Large intestine (tissue), 3 donors: ENCODE results near the gene NR2C2AP. TPM values are rescaled to one million over a fixed set of nuclear protein-coding genes. Genes with fewer than 3 reads are reported as not detected.

Experiments used
- DNase-seq, 2 donors: peaks; one replicate each; pipeline versions ENCODE4 v3.0.0 to v3.0.0-alpha.2; 2013
- H3K27ac ChIP-seq: one replicate; pipeline ENCODE4 v1.5.1; 2013; ENCODE audit warnings: low read length
- H3K27me3 ChIP-seq: 2 replicates; pipeline ENCODE4 v1.6.1; 2013; ENCODE audit warnings: low read length; ENCODE audit not compliant: control insufficient read depth, insufficient read depth
- H3K36me3 ChIP-seq: 2 replicates; pipeline ENCODE4 v1.6.1; 2013; ENCODE audit warnings: low read length; ENCODE audit not compliant: control insufficient read depth, insufficient read depth
- H3K4me1 ChIP-seq: one replicate; pipeline ENCODE4 v1.6.1; 2013; ENCODE audit warnings: low read length; ENCODE audit not compliant: control insufficient read depth, insufficient read depth
- H3K4me3 ChIP-seq: one replicate; pipeline ENCODE4 v1.5.1; 2013; ENCODE audit warnings: low read length
- H3K9me3 ChIP-seq: one replicate; pipeline ENCODE4 v1.6.1; 2013; ENCODE audit warnings: mild to moderate bottlenecking, low read depth, low read length, moderate library complexity; ENCODE audit not compliant: control insufficient read depth
- WGBS: methylation state at CpG from one replicate; pipeline ENCODE4 v1.1.5; 2013; ENCODE audit warnings: low lambda C conversion rate; ENCODE audit not compliant: insufficient coverage; 5-methylcytosine and 5-hydroxymethylcytosine counted together
- polyA plus RNA-seq: library from polyadenylated mRNA; unstranded; fragments of 120-200 nt; gene quantifications from one replicate; pipeline ENCODE4 v1.2.1, GENCODE V29; 2013

The NR2C2AP gene
- polyA plus RNA-seq, 1 donor = 17.4 TPM

DNA sequence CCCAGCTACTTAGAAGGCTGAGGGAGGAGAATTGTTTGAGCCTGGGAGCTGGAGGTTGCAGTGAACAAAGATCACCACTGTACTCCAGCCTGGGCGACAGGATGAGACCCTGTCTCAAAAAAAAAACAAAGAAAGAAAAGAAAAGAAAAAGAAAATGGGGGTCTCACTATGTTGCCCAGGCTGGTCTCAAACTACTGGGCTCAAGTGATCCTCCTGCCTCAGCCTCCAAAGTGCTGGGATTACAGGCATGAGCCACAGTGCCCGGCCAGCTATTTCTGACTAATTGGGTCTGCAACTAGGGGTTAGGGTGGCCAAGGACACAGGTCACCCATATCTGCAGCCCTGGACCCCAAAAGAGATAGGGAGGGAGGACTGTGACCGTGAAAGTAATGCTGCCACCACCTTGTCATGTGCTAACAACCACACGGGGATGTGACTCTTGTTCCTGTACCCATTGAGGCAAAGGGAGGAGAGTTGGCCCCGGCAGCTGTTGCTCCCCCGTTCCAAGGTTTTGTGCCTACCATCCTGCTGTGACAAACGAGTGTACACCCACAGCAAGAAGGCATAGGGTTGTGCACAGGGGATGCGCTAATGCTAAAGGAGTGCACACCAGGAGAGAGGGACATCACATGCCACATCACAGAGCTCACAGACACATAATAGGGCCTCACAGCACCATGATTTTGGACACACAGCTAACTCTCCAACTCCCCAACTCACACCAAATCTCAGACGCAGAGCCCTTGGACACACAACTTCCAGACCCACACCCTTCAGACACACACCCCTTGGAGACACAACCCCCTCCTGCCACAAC, 33.8 kb downstream of the NR2C2AP start:
- Histone ChIP-seq H3K4me1 (peaks cover 3% of the 10 kb centered on the region), H3K27me3 (peaks cover 4% of the 10 kb centered on the region), H3K9me3 (no peaks in the 10 kb centered on the region), H3K4me3 (no peak overlapping the region), H3K36me3 (no peaks in the 10 kb centered on the region), H3K27ac (no peak overlapping the region)
- DNase-seq = no peak
- WGBS = no CpG with 5 or more reads among the region's 9 CpGs

DNA sequence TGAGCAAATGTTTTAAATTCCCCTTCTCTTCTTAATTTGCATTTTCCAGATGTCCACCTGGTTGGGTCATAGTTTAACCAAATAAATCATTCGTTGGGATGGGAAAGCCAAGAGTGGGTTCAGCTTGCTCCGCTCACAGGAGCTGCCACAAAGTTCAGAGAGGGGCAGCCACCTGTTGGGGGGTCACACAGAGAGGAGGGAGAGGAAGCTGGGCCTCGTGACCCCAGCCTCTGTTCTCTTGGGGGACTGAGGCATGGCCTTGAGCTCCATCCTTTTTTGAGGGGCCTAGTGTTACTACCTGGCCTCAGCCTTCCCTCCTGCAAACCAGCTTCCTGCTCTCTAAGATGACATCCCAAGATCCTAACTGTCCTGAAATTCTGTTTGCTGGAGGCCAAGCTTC, 35.6 kb downstream of the NR2C2AP start:
- H3K9me3 ChIP-seq = no peaks in the 10 kb centered on the region
- H3K4me1 ChIP-seq = peaks cover 3% of the 10 kb centered on the region
- peaks cover 4% of the 10 kb centered on the region for H3K27me3 ChIP-seq
- H3K36me3 ChIP-seq = no peaks in the 10 kb centered on the region
- no peak for DNase-seq
- H3K27ac ChIP-seq = no peak overlapping the region
- H3K4me3 ChIP-seq = no peak overlapping the region
- no CpG with 5 or more reads among the region's 3 CpGs for WGBS

DNA sequence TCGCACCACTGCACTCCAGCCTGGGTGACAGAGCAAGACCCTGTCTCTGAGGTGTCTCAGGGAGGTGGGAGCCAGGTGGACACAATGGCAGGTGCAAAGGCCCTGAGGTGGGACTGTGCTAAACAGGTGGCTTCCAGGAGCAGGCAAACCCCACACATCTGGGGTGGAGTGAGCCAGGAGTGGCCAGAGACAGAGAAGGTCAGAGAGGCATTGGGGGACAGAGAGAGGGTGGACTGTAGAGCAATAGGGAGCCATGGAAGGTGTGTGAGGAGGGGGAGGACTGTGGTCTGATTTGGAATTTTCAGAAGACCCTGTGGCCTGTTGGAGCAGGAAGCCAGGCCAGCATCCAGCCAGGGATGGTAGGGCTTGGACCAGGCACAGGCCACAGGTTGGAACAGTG, 37.8 kb downstream of the NR2C2AP start:
- no peaks in the 10 kb centered on the region for H3K36me3 ChIP-seq
- no peak overlapping the region for H3K4me3 ChIP-seq
- WGBS = no CpG with 5 or more reads among the region's 1 CpG
- H3K27me3 ChIP-seq = peaks cover 4% of the 10 kb centered on the region
- peaks cover 3% of the 10 kb centered on the region for H3K9me3 ChIP-seq
- no peak overlapping the region for H3K27ac ChIP-seq
- H3K4me1 ChIP-seq = peaks cover 3% of the 10 kb centered on the region
- no peak for DNase-seq

DNA sequence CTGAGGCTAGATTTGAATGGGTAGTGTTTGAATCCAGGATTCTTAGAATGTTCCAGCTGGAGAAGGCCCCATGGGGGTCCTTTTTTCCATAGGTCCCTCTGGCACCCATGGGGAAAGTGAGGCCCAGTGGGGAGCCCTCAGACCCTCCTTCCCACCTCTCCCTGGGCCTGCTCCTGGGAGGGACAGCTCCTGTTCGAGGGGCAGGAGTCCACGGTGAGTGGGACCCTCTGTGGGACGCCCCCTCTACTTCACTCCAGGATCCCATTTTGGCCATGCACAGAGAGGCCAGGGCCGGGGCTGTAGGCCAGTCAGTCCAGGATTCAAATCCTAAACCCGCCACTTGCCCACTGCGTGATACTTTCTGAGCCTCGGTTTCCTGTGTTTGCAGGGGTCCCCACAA, 40.7 kb downstream of the NR2C2AP start:
- Histone ChIP-seq H3K4me1 (no peaks in the 10 kb centered on the region), H3K4me3 (no peak overlapping the region), H3K36me3 (no peaks in the 10 kb centered on the region), H3K27ac (no peak overlapping the region), H3K27me3 (no peaks in the 10 kb centered on the region), H3K9me3 (peaks cover 3% of the 10 kb centered on the region)
- DNase-seq = no peak
- 100% methylated on average over 3 of the region's 7 CpGs for WGBS

GRCh38 chr19:19160461-19161035, 42.7 kb downstream of the NR2C2AP start:
- Histone ChIP-seq H3K4me3 (no peak overlapping the region), H3K27ac (no peak overlapping the region), H3K27me3 (no peaks in the 10 kb centered on the region), H3K4me1 (no peaks in the 10 kb centered on the region), H3K9me3 (peaks cover 3% of the 10 kb centered on the region), H3K36me3 (peaks cover 8% of the 10 kb centered on the region)
- no CpG with 5 or more reads among the region's 26 CpGs for WGBS
- no peak for DNase-seq

- no peak overlapping the region for H3K4me3 ChIP-seq
- peaks cover 11% of the 10 kb centered on the region for H3K36me3 ChIP-seq
- H3K4me1 ChIP-seq = no peaks in the 10 kb centered on the region
- peaks cover 3% of the 10 kb centered on the region for H3K9me3 ChIP-seq
- WGBS = no CpG with 5 or more reads among the region's 4 CpGs
- DNase-seq = no peak
- no peak overlapping the region for H3K27ac ChIP-seq
- H3K27me3 ChIP-seq = no peaks in the 10 kb centered on the region
These were observed 43.7 kb downstream of the NR2C2AP start for GRCh38 chr19:19159534-19159933.

DNA sequence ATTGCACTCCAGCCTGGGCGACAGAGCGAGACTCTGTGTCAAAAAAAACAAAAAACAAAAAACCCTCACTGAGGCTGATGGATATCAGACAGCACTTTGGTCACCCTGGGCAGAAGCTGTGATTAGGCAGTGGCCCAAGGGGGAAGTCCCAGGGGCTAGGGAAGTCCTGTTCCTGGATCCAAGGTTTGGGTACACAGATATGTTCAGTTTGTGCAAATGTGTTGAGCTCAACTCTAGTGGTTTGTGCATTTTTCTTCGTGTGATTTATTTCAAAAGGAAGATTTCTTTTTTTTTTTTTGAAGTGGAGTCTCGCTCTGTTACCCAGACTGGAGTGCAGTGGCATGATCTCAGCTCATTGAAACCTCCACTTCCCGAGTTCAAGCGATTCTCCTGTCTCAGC, 45.4 kb downstream of the NR2C2AP start:
- Histone ChIP-seq H3K9me3 (peaks cover 3% of the 10 kb centered on the region), H3K27ac (no peak overlapping the region), H3K4me1 (no peaks in the 10 kb centered on the region), H3K27me3 (no peaks in the 10 kb centered on the region), H3K36me3 (peaks cover 11% of the 10 kb centered on the region), H3K4me3 (no peak overlapping the region)
- DNase-seq = no peak
- no CpG with 5 or more reads among the region's 6 CpGs for WGBS

DNA sequence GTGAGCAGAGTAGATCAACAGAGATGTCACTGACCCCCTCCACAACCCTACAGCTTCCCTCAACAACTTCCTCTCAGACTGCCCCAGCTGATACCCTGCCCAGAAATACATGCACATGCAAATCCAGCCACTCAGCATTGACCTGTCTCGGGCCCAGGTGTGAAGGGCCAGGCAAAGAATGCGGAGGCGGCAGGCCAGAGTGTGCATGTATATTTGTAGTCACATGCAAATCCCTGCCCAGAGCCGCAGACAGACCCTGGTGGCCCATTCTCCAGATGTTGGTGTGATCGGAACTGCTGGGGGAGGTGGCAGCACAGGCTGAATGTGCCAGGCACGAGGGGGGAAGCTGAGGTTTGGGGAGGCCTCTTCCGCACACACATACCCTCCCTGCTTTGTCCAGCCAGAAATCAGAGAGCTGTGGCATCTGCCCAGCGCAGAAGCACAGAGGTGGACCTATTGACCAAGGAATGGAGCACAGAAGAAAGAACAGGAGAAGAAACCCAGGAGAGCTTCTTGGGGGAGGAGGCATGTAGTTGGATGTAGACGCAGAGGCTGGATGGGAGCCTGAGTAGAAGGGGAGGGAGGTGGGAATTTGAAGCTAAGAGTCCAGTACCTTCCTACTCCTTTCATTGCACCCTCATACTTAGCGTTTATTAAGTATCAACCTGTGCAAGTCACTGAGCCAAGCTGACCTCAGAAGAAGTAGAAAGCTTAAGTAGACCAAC, 47.6 kb downstream of the NR2C2AP start:
- Histone ChIP-seq H3K27me3 (no peaks in the 10 kb centered on the region), H3K36me3 (peaks cover 13% of the 10 kb centered on the region), H3K27ac (no peak overlapping the region), H3K4me1 (no peaks in the 10 kb centered on the region), H3K4me3 (no peak overlapping the region), H3K9me3 (peaks cover 1% of the 10 kb centered on the region)
- DNase-seq = no peak
- WGBS = no CpG with 5 or more reads among the region's 10 CpGs

DNA sequence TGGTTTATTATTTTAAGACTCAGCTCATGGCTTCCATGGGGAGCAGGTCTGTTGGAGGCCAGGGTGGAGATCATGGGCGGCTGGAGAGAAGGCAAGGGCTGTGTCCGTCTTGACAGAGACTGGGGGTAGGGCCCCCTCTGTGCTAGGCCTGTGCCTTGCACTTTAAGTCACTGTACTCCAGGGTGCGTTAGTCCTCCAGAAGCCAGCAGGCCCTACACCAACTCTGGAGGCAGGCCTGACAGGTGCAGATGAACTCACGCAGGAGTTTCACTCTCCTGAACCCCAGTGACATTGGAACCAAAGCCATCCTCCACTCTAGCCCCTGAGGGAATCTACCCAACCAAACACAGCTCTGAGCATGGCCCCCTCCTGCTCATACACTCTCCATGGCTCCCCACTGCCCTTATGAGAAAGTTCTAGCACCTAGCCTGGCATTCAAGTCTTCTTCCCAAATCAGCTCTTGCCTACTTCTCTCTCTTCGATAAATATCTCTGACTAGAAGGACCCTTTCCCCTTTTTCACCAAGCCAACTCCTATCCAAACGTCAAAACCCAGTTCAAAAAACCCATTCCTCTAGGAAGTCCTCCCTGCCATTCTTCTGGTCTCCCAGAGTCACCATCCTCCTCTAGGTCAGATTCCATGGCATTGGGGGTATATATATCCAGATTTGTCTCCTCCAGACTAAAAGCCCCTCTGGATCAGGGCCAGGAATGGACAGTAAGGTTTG, 48.3 kb downstream of the NR2C2AP start:
- Histone ChIP-seq H3K27ac (no peak overlapping the region), H3K4me3 (no peak overlapping the region), H3K4me1 (no peaks in the 10 kb centered on the region), H3K27me3 (no peaks in the 10 kb centered on the region), H3K9me3 (no peaks in the 10 kb centered on the region), H3K36me3 (peaks cover 15% of the 10 kb centered on the region)
- no peak for DNase-seq
- no CpG with 5 or more reads among the region's 6 CpGs for WGBS

- no peak for DNase-seq
- Histone ChIP-seq H3K36me3 (peaks cover 26% of the 10 kb centered on the region), H3K4me3 (no peak overlapping the region), H3K4me1 (no peaks in the 10 kb centered on the region), H3K9me3 (no peaks in the 10 kb centered on the region), H3K27ac (no peak overlapping the region), H3K27me3 (no peaks in the 10 kb centered on the region)
- 90% methylated on average over 2 of the region's 13 CpGs for WGBS
These were observed 50.4 kb downstream of the NR2C2AP start for GRCh38 chr19:19152668-19153384.
